GM12878 (cell line): ENCODE results near the gene CAMTA2. TPM values are rescaled to one million over a fixed set of nuclear protein-coding genes. Genes with fewer than 3 reads are reported as not detected.

Experiments
- ATAC-seq: fragments of 200-7000 bp; cut with Tn5 transposase; 3 replicates; pipeline ENCODE4 v1.9.1; 2020; ENCODE audit warnings: mild to moderate bottlenecking, moderate library complexity
- BruUV-seq: library from RNA; stranded (reverse); fragments of 400-500 nt; replicated peaks from 2 replicates; lab custom pipeline; 2021; lab: Mats Ljungman, UMichigan
- CTCF ChIA-PET: fragments of 300-600 bp; sonication (Branson Sonifier 250); formaldehyde crosslinking; extraction: SDS; loops from one replicate; lab custom pipeline; 2021; ENCODE audit warnings: inconsistent platforms; lab: Yijun Ruan, JAX
- POLR2A ChIA-PET: fragments of 350-600 bp; formaldehyde crosslinking; extraction: SDS; loops from one replicate; lab custom pipeline; 2021; ENCODE audit warnings: inconsistent platforms; lab: Charles Lee
- RAD21 ChIA-PET: fragments of 300-600 bp; sonication (Branson Sonifier 250); formaldehyde crosslinking; loops from one replicate; lab custom pipeline; 2023; ENCODE audit warnings: antibody characterized with exemption; ENCODE audit not compliant: unreplicated experiment; lab: Charles Lee
- SMC1A ChIA-PET: fragments of 300-600 bp; sonication (Branson Sonifier 250); formaldehyde crosslinking; loops from one replicate; lab custom pipeline; 2023; ENCODE audit not compliant: unreplicated experiment, uncharacterized antibody; lab: Charles Lee
- DNase-seq: peaks from one replicate; pipeline ENCODE4 v3.0.0-alpha.2; 2011; ENCODE audit warnings: low read depth, low spot score
- FAIRE-seq: peaks from 3 replicates; lab custom pipeline; 2011; peaks lifted over from hg19 to GRCh38; lab: Jason Lieb, UNC
- H2AFZ ChIP-seq: 2 replicates; pipeline ENCODE4 v1.6.0; 2011; ENCODE audit warnings: low read depth, low read length, control low read depth; ENCODE audit not compliant: control insufficient read depth
- H3K27ac ChIP-seq: 2 replicates; pipeline ENCODE4 v1.5.1; 2011; ENCODE audit warnings: control low read depth; ENCODE audit not compliant: control insufficient read depth, insufficient read depth
- H3K27me3 ChIP-seq, 2 experiments: replicated peaks in 1 of 2; 2 replicates each; pipeline versions ENCODE4 v1.6.0 to v1.6.1; 2011; ENCODE audit warnings: low read length in 1 of 2; ENCODE audit not compliant: control insufficient read depth in 2 of 2, insufficient read depth in 2 of 2
- H3K36me3 ChIP-seq, 2 experiments: 2 replicates each; pipeline ENCODE4 v1.5.1; 2011; ENCODE audit warnings: low read length in 1 of 2; ENCODE audit not compliant: control insufficient read depth in 2 of 2, insufficient read depth in 2 of 2
- H3K4me1 ChIP-seq: 2 replicates; pipeline ENCODE4 v1.6.1; 2011; ENCODE audit warnings: mild to moderate bottlenecking, low read length, moderate library complexity, mixed read lengths; ENCODE audit not compliant: control insufficient read depth, insufficient read depth
- H3K4me2 ChIP-seq: 2 replicates; pipeline ENCODE4 v1.6.0; 2011; ENCODE audit warnings: control low read depth; ENCODE audit not compliant: control insufficient read depth, insufficient read depth
- H3K4me3 ChIP-seq: fragments of 200-600 bp; sonication (generic); 2 replicates; pipeline ENCODE4 v1.5.1; 2016
- H3K79me2 ChIP-seq: 2 replicates; pipeline ENCODE4 v1.6.0; 2011; ENCODE audit warnings: low read length; ENCODE audit not compliant: control insufficient read depth, insufficient read depth
- H3K9ac ChIP-seq: 2 replicates; pipeline ENCODE4 v1.8.0; 2011; ENCODE audit warnings: low read length, control low read depth, mixed read lengths; ENCODE audit not compliant: control insufficient read depth, insufficient read depth
- H3K9me3 ChIP-seq: replicated peaks from 3 replicates; pipeline ENCODE4 v1.5.1; 2011; ENCODE audit warnings: mild to moderate bottlenecking, low read length; ENCODE audit not compliant: control insufficient read depth, insufficient read depth
- H4K20me1 ChIP-seq: 2 replicates; pipeline ENCODE4 v1.6.0; 2011; ENCODE audit not compliant: control insufficient read depth, insufficient read depth
- CBX5 ChIP-seq: sonication (generic); IDR thresholded peaks from 2 replicates; pipeline ENCODE4 v1.6.1; 2016; ENCODE audit warnings: low read depth, moderate library complexity, mild to moderate bottlenecking, inconsistent platforms
- CHD2 ChIP-seq: IDR thresholded peaks from 2 replicates; pipeline ENCODE4 v1.6.1; 2011; ENCODE audit warnings: low read depth, low read length, improper control_type of control experiment, borderline replicate concordance
- ESRRA ChIP-seq: IDR thresholded peaks from 2 replicates; pipeline ENCODE4 v1.6.1; 2012; ENCODE audit warnings: mild to moderate bottlenecking, low read length, improper control_type of control experiment
- GABPA ChIP-seq: IDR thresholded peaks from 2 replicates; pipeline ENCODE4 v1.6.1; 2014; ENCODE audit warnings: antibody characterized with exemption, low read depth, mild to moderate bottlenecking, inconsistent platforms
- LARP7 ChIP-seq: fragments of 450-650 bp; IDR thresholded peaks from 2 replicates; pipeline ENCODE4 v1.6.1; 2017; ENCODE audit warnings: mild to moderate bottlenecking
- MEF2A ChIP-seq: IDR thresholded peaks from 2 replicates; pipeline ENCODE4 v1.6.1; 2011; ENCODE audit warnings: low read depth, mild to moderate bottlenecking, low read length, moderate library complexity; ENCODE audit not compliant: insufficient read depth
- MLLT1 ChIP-seq: fragments of 450-650 bp; IDR thresholded peaks from 2 replicates; pipeline ENCODE4 v1.6.1; 2016; ENCODE audit warnings: mild to moderate bottlenecking
- NBN ChIP-seq: fragments of 450-650 bp; IDR thresholded peaks from 2 replicates; pipeline ENCODE4 v1.6.1; 2016
- NR2C1 ChIP-seq: fragments of 450-650 bp; IDR thresholded peaks from 2 replicates; pipeline ENCODE4 v1.6.1; 2017; ENCODE audit warnings: antibody characterized with exemption, mild to moderate bottlenecking, moderate library complexity
- POLR2AphosphoS2 ChIP-seq: IDR thresholded peaks from 2 replicates; pipeline ENCODE4 v1.6.1; 2011; ENCODE audit warnings: low read depth, mild to moderate bottlenecking, low read length, improper control_type of control experiment, moderate library complexity
- POLR2AphosphoS5 ChIP-seq: IDR thresholded peaks from 2 replicates; pipeline ENCODE4 v1.6.1; 2011; ENCODE audit warnings: mild to moderate bottlenecking, low read length, inconsistent platforms
- SMARCA5 ChIP-seq: fragments of 450-650 bp; IDR thresholded peaks from 2 replicates; pipeline ENCODE4 v1.6.1; 2017; ENCODE audit warnings: mild to moderate bottlenecking
- SREBF1 ChIP-seq: IDR thresholded peaks from 2 replicates; pipeline ENCODE4 v1.6.1; 2012; ENCODE audit warnings: mild to moderate bottlenecking, low read length
- TAF1 ChIP-seq: IDR thresholded peaks from 2 replicates; pipeline ENCODE4 v1.6.1; 2011; ENCODE audit warnings: mild to moderate bottlenecking, low read depth, low read length, borderline replicate concordance
- TARDBP ChIP-seq: IDR thresholded peaks from 2 replicates; pipeline ENCODE4 v1.6.1; 2016; ENCODE audit warnings: borderline replicate concordance
- TCF3 ChIP-seq: IDR thresholded peaks from 2 replicates; pipeline ENCODE4 v1.6.1; 2012; ENCODE audit warnings: low read depth, mild to moderate bottlenecking, low read length, borderline replicate concordance; ENCODE audit not compliant: insufficient read depth
- ZNF24 ChIP-seq: fragments of 450-650 bp; IDR thresholded peaks from 2 replicates; pipeline ENCODE4 v1.6.1; 2017; ENCODE audit warnings: antibody characterized with exemption, mild to moderate bottlenecking
- ZNF687 ChIP-seq: fragments of 450-650 bp; IDR thresholded peaks from 2 replicates; pipeline ENCODE4 v1.6.1; 2017; ENCODE audit warnings: mild to moderate bottlenecking, moderate library complexity
- WGBS: methylation state at CpG from one replicate; pipeline ENCODE4 v1.1.6; 2016; ENCODE audit warnings: low lambda C conversion rate; ENCODE audit not compliant: insufficient replicate concordance, insufficient coverage; ENCODE audit errors: missing lambda C conversion rate; 5-methylcytosine and 5-hydroxymethylcytosine counted together
- in situ Hi-C: fragments of 300-500 bp; cut with MboI; formaldehyde crosslinking; loops from 9 replicates; pipeline ENCODE4 v1.14.3; 2018; ENCODE audit warnings: mixed read lengths
- intact Hi-C: fragments of 100-400 bp; cut with micrococcal nuclease; formaldehyde crosslinking; loops from one replicate; pipeline ENCODE4 v1.14.2; 2022; ENCODE audit not compliant: unreplicated experiment
- polyA plus RNA-seq, 11 experiments: library from polyadenylated mRNA; depleted of rRNA in 4 of 11; unstranded in 6 of 11; stranded (reverse) in 5 of 11; fragments of >200 nt; fragmentation: Nextera tagmentation in 4 of 11; fragmentation: Illumina TruSeq in 1 of 11; extraction: Ambion mirVana in 4 of 11; extraction: Trizol in 1 of 11; gene quantifications; 1 replicate in 1 of 11; 2 replicates in 10 of 11; pipeline versions ENCODE4 v1.2.1 to v1.2.3, GENCODE V29; 2011 to 2016; ENCODE audit warnings: inconsistent platforms in 2 of 11, missing spikeins in 2 of 11, low read depth in 1 of 11
- total RNA-seq, 4 experiments: library from RNA; depleted of rRNA in 3 of 4; stranded (reverse); fragments of >200 nt in 3 of 4; fragmentation: Illumina TruSeq in 1 of 4; extraction: Trizol in 1 of 4; gene quantifications; 2 replicates each; pipeline versions ENCODE4 v1.2.1 to v1.2.3, GENCODE V29; 2013 to 2021

CAMTA2 gene
- total and polyA plus RNA-seq, 10 of the 15 experiments (the other 5 are each of a cell fraction or from before 2014, with no cell fraction given): 0.42 to 29.3 (median 11.2) TPM

GRCh38 chr17:4945176-4945943 is 42.1 kb downstream of the CAMTA2 start:
- Histone ChIP-seq H3K4me3 (peak overlapping the region; percentile 96), H3K4me1 (peaks cover 37% of the 10 kb centered on the region), H3K36me3 (peaks cover 20 to 22% of the 10 kb centered on the region in 2 experiments), H3K4me2 (peak overlapping the region; percentile 55), H4K20me1 (peaks cover 5% of the 10 kb centered on the region), H3K9ac (peak overlapping the region; percentile 100), H3K27ac (peak overlapping the region; percentile 100), H2AFZ (no peak overlapping the region), H3K27me3 (no peaks in the 10 kb centered on the region), H3K79me2 (peaks cover 82% of the 10 kb centered on the region), H3K9me3 (no peaks in the 10 kb centered on the region)
- in situ Hi-C loops (no loop called here), intact Hi-C loops (no loop called here)
- ChIA-PET CTCF (interaction anchor here (1.2 to 2.4 kb wide), 2 partner anchors 36 to 116 kb away, joined by 3 to 12 read pairs; no protein-coding TSS in a partner anchor), RAD21 (interaction anchor here (9.8 kb wide), 1 partner anchor 20 kb away, joined by 73 read pairs; the partner anchor contains the start of gene SPAG7), POLR2A (interaction anchor here (0.6 to 17.5 kb wide), 3 partner anchors 20 to 72 kb away, joined by 5 to 272 read pairs (median 5); partner anchors contain the start of genes INCA1, KIF1C and SPAG7), SMC1A (interaction anchor here (0.6 to 7.1 kb wide), 5 partner anchors 12 to 41 kb away, joined by 3 to 50 read pairs (median 4); partner anchors contain the start of gene SPAG7)
- no TSS peak for BruUV-seq
- 0% methylated on average over 7 of the region's 7 CpGs for WGBS
- peak; percentile 84 for FAIRE-seq
- peak; percentile 58 for ATAC-seq
- DNase-seq: peak; percentile 65
- TF ChIP-seq GABPA (no peak), NR2C1 (no peak), LARP7 (peak; percentile 54; the same call in 1 of the 2 replicates), MEF2A (0 out of 2 replicates have a peak, but pooled peaks have one; percentile 43), SMARCA5 (peak; percentile 70; the same call in 1 of the 2 replicates), CBX5 (no peak), POLR2AphosphoS2 (peak; percentile 93), TCF3 (peak; percentile 76), NBN (no peak; the same call in 1 of the 2 replicates), CHD2 (0 out of 2 replicates have a peak, but pooled peaks have one; percentile 42), TARDBP (0 out of 2 replicates have a peak, but pooled peaks have one; percentile 8), ESRRA (no peak), MLLT1 (peak; percentile 75), ZNF687 (peak; percentile 40), POLR2AphosphoS5 (peak; percentile 87), TAF1 (peak; percentile 67; the same call in 1 of the 2 replicates), SREBF1 (no peak), ZNF24 (no peak; the same call in 1 of the 2 replicates)
